Nephron (organoid): Measurements from ENCODE around the gene PRKG1.

ENCODE experiments used
- H3K27ac Mint-ChIP-seq, 3 experiments: 2 replicates each; pipeline ENCODE4 v1.8.0; 2020; ENCODE audit warnings: mixed read lengths in 3 of 3, mild to moderate bottlenecking in 2 of 3, moderate library complexity in 1 of 3
- H3K27me3 Mint-ChIP-seq: 2 replicates; pipeline ENCODE4 v1.8.0; 2021; ENCODE audit warnings: low read depth, mild to moderate bottlenecking, moderate library complexity, mixed read lengths
- H3K36me3 Mint-ChIP-seq: 2 replicates; pipeline ENCODE4 v1.8.0; 2020; ENCODE audit warnings: low read depth, mixed read lengths
- H3K4me1 Mint-ChIP-seq: 2 replicates; pipeline ENCODE4 v1.8.0; 2020; ENCODE audit warnings: mixed read lengths
- H3K4me3 Mint-ChIP-seq, 3 experiments: 2 replicates each; pipeline ENCODE4 v1.8.0; 2020; ENCODE audit warnings: mild to moderate bottlenecking in 3 of 3, mixed read lengths in 3 of 3, moderate library complexity in 2 of 3
- H3K9me3 Mint-ChIP-seq: 2 replicates; pipeline ENCODE4 v1.8.0; 2020; ENCODE audit warnings: mixed read lengths
- CTCF ChIP-seq, 3 experiments: fragments of 200-600 bp; sonication (generic); IDR thresholded peaks; one replicate each; pipeline ENCODE4 v1.5.0; 2021; ENCODE audit warnings: antibody characterized with exemption in 3 of 3; ENCODE audit not compliant: unreplicated experiment in 3 of 3

The PRKG1 gene

DNA sequence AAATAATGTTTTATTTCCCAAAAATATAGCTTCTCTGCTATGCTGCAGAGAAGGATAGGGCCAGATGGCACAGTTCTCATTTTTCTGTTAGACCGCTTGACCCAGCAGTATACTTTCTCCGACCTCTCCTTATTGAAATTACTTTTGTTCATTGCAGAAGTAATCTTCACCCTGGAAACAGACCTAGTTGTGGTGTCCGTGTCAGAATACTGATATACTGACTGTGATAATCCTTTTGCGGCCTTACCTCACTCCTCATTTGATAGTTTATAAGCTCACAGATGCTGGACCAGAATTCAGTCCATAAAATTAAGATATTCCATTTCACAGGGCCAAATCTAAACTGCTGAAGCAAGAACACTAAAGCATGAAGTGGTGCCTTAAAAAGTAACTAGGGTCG, 979.2 kb downstream of the PRKG1 start:
- no peak overlapping the region for H3K27ac Mint-ChIP-seq
- TF ChIP-seq CTCF (IDR thresholded peaks at IDR 0.05; ENCODE audit: unreplicated experiment in 3 of 3) = no peak
- no peak overlapping the region for H3K4me3 Mint-ChIP-seq
- H3K4me1 Mint-ChIP-seq = peaks cover 10% of the 10 kb centered on the region
- no peaks in the 10 kb centered on the region for H3K9me3 Mint-ChIP-seq
- H3K27me3 Mint-ChIP-seq = no peaks in the 10 kb centered on the region
- no peaks in the 10 kb centered on the region for H3K36me3 Mint-ChIP-seq

- TF ChIP-seq CTCF (IDR thresholded peaks at IDR 0.05; ENCODE audit: unreplicated experiment in 3 of 3) = no peak
- no peak overlapping the region for H3K4me3 Mint-ChIP-seq
- H3K36me3 Mint-ChIP-seq = no peaks in the 10 kb centered on the region
- no peaks in the 10 kb centered on the region for H3K27me3 Mint-ChIP-seq
- H3K4me1 Mint-ChIP-seq = peaks cover 4% of the 10 kb centered on the region
- no peaks in the 10 kb centered on the region for H3K9me3 Mint-ChIP-seq
- H3K27ac Mint-ChIP-seq = no peak overlapping the region
These were observed 982.0 kb downstream of the PRKG1 start for GRCh38 chr10:52056291-52056690.

GRCh38 chr10:52059089-52059488, 984.8 kb downstream of the PRKG1 start:
- no peak overlapping the region for H3K27ac Mint-ChIP-seq
- H3K27me3 Mint-ChIP-seq = no peaks in the 10 kb centered on the region
- H3K4me3 Mint-ChIP-seq = no peak overlapping the region
- no peaks in the 10 kb centered on the region for H3K9me3 Mint-ChIP-seq
- H3K4me1 Mint-ChIP-seq = no peaks in the 10 kb centered on the region
- no peak for TF ChIP-seq CTCF (IDR thresholded peaks at IDR 0.05; ENCODE audit: unreplicated experiment in 3 of 3)
- no peaks in the 10 kb centered on the region for H3K36me3 Mint-ChIP-seq

DNA sequence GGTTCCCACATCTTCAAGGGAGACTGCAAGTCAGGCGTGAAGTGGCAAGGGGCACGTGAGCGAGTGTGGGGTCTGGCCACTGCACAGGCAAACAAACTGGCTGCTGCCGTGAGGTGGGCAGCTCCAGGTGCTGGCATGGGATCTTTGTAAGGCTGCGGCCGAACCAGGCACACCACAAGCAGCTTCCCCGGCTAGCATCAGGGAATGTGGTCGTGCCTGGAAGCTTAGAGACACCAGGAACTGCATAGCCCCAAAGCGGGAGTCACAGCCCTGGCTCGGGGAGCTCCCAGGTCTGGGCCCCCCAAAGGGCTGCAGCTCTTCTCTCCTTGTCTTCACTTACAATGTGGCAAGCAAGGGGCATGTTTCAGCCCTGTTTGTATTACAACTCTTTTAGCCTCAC, 988.9 kb downstream of the PRKG1 start:
- TF ChIP-seq CTCF (IDR thresholded peaks at IDR 0.05; ENCODE audit: unreplicated experiment in 3 of 3) = no peak
- H3K27me3 Mint-ChIP-seq = no peaks in the 10 kb centered on the region
- no peak overlapping the region for H3K27ac Mint-ChIP-seq
- H3K4me1 Mint-ChIP-seq = no peaks in the 10 kb centered on the region
- H3K4me3 Mint-ChIP-seq = no peak overlapping the region
- no peaks in the 10 kb centered on the region for H3K9me3 Mint-ChIP-seq
- no peaks in the 10 kb centered on the region for H3K36me3 Mint-ChIP-seq

- no peak for TF ChIP-seq CTCF (IDR thresholded peaks at IDR 0.05; ENCODE audit: unreplicated experiment in 3 of 3)
- Mint-ChIP-seq H3K4me1 (no peaks in the 10 kb centered on the region), H3K27ac (no peak overlapping the region), H3K36me3 (no peaks in the 10 kb centered on the region), H3K4me3 (no peak overlapping the region), H3K27me3 (no peaks in the 10 kb centered on the region), H3K9me3 (no peaks in the 10 kb centered on the region)
These were observed 990.0 kb downstream of the PRKG1 start for GRCh38 chr10:52064084-52064845.

GRCh38 chr10:52066383-52066782, 992.1 kb downstream of the PRKG1 start:
- no peaks in the 10 kb centered on the region for H3K27me3 Mint-ChIP-seq
- no peak overlapping the region for H3K4me3 Mint-ChIP-seq
- no peaks in the 10 kb centered on the region for H3K36me3 Mint-ChIP-seq

More at GRCh38 chr10:52066383-52066782, 992.1 kb downstream of the PRKG1 start:
- H3K27ac Mint-ChIP-seq = no peak overlapping the region
- H3K4me1 Mint-ChIP-seq = no peaks in the 10 kb centered on the region
- no peak for TF ChIP-seq CTCF (IDR thresholded peaks at IDR 0.05; ENCODE audit: unreplicated experiment in 3 of 3)
- no peaks in the 10 kb centered on the region for H3K9me3 Mint-ChIP-seq
